Loucy (cell line): ENCODE results near the gene GCLM.

Experiments
- CTCF ChIP-seq: fragments of 200-600 bp; sonication (generic); conservative IDR thresholded peaks from 2 replicates; pipeline ENCODE4 v1.5.1; 2014; ENCODE audit warnings: mild to moderate bottlenecking, antibody characterized with exemption, low read length
- EZH2phosphoT487 ChIP-seq: fragments of 200-600 bp; IDR thresholded peaks from 2 replicates; pipeline ENCODE4 v1.6.1; 2018; ENCODE audit warnings: antibody characterized with exemption, mild to moderate bottlenecking, moderate library complexity, borderline replicate concordance

- no peak for TF ChIP-seq CTCF
- TF ChIP-seq EZH2phosphoT487 = no peak
Observed at GRCh38 chr1:93851327-93851712, 57.9 kb downstream of the GCLM start.
